ENCODE data around the gene MORF4L1. TPM values are rescaled to one million over a fixed set of nuclear protein-coding genes. Genes with fewer than 3 reads are reported as not detected.
A peak's percentile ranks its signal among the peaks of the same experiment; 100 is the strongest.

MORF4L1 gene
- total RNA-seq, 2 donors from 2014 or later: 151 to 304 TPM

- no peaks in the 10 kb centered on the region for H3K27me3 ChIP-seq (replicated peaks; ENCODE audit: insufficient read depth)
- H3K4me1 ChIP-seq (replicated peaks): peaks cover 2% of the 10 kb centered on the region
- H3K4me3 ChIP-seq: no peak overlapping the region
- TF ChIP-seq CTCF (IDR thresholded peaks at IDR 0.05): peak; percentile 55 to 92 (median 76)
- peak; percentile 33 for TF ChIP-seq POLR2A (IDR thresholded peaks at IDR 0.05)
- TF ChIP-seq POLR2AphosphoS5 (IDR thresholded peaks at IDR 0.05): peak; percentile 68
- no peaks in the 10 kb centered on the region for H3K9me3 ChIP-seq
- peak overlapping the region; percentile 74 to 81 for H3K27ac ChIP-seq
- intact Hi-C loops (cut with DNase I): loop anchor here (5.0 to 10.0 kb wide), 2 partner anchors 33 to 271 kb away; partner anchors contain the start of gene CTSH
- DNase-seq (ENCODE audit: low spot score): peak; percentile 57
- 9% methylated on average over 13 of the region's 13 CpGs for WGBS
- no peaks in the 10 kb centered on the region for H3K36me3 ChIP-seq
Observed at GRCh38 chr15:78914027-78914764, 41.5 kb downstream of the MORF4L1 start.

GRCh38 chr15:78915341-78916087, 42.8 kb downstream of the MORF4L1 start:
- H3K27me3 ChIP-seq (replicated peaks; ENCODE audit: insufficient read depth): no peaks in the 10 kb centered on the region
- intact Hi-C loops (cut with DNase I): loop anchor here (10.0 kb wide), 1 partner anchor 269 kb away; no protein-coding TSS in a partner anchor
- DNase-seq (ENCODE audit: low spot score): peak; percentile 82
- peak overlapping the region; percentile 74 to 81 for H3K27ac ChIP-seq
- WGBS: 21% methylated on average over 12 of the region's 12 CpGs
- peaks cover 2% of the 10 kb centered on the region for H3K4me1 ChIP-seq (replicated peaks)
- H3K4me3 ChIP-seq: no peak overlapping the region
- no peaks in the 10 kb centered on the region for H3K9me3 ChIP-seq
- TF ChIP-seq CTCF (IDR thresholded peaks at IDR 0.05) (peak in 1 of 4 experiments; percentile 7), POLR2A (IDR thresholded peaks at IDR 0.05) (peak; percentile 23), POLR2AphosphoS5 (IDR thresholded peaks at IDR 0.05) (peak; percentile 89)
- H3K36me3 ChIP-seq: no peaks in the 10 kb centered on the region

- no peak overlapping the region for H3K4me3 ChIP-seq
- TF ChIP-seq POLR2A (IDR thresholded peaks at IDR 0.05) (no peak), POLR2AphosphoS5 (IDR thresholded peaks at IDR 0.05) (no peak), CTCF (IDR thresholded peaks at IDR 0.05) (no peak)
- no peaks in the 10 kb centered on the region for H3K9me3 ChIP-seq
- H3K36me3 ChIP-seq: no peaks in the 10 kb centered on the region
- peak overlapping the region; percentile 74 to 81 for H3K27ac ChIP-seq
- intact Hi-C loops (cut with DNase I): loop anchor here (10.0 kb wide), 1 partner anchor 269 kb away; no protein-coding TSS in a partner anchor
- 31% methylated on average over 4 of the region's 4 CpGs for WGBS
- no peak for DNase-seq (ENCODE audit: low spot score)
- no peaks in the 10 kb centered on the region for H3K4me1 ChIP-seq (replicated peaks)
- H3K27me3 ChIP-seq (replicated peaks; ENCODE audit: insufficient read depth): no peaks in the 10 kb centered on the region
Observed at GRCh38 chr15:78916088-78916487, 43.4 kb downstream of the MORF4L1 start.

DNA sequence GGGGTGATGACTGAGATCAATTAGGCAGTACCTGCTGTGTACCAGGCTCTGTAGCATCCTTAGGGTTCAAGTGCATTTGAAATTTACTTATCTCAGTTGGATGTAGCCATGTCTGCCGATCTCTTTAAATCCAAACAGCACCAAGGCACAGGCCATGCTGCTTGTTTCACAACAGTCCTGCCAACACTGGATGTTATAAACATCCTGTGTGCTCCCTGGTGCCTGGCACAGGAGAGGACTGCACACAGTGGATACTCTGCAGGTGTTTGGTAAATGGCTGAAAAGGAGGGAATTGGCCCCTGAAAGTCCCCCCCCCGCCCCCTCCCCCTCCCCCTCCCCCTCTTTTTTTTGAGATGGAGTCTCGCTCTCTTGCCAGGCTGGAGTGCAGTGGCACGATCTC, 45.2 kb downstream of the MORF4L1 start:
- 78% methylated on average over 3 of the region's 4 CpGs for WGBS
- H3K27me3 ChIP-seq (replicated peaks; ENCODE audit: insufficient read depth): no peaks in the 10 kb centered on the region
- no peaks in the 10 kb centered on the region for H3K36me3 ChIP-seq
- no peak for TF ChIP-seq POLR2AphosphoS5 (IDR thresholded peaks at IDR 0.05)
- no peaks in the 10 kb centered on the region for H3K4me1 ChIP-seq (replicated peaks)
- no peaks in the 10 kb centered on the region for H3K9me3 ChIP-seq
- DNase-seq (ENCODE audit: low spot score): no peak
- intact Hi-C loops (cut with DNase I): loop anchor here (10.0 kb wide), 1 partner anchor 267 kb away; no protein-coding TSS in a partner anchor
- H3K4me3 ChIP-seq: no peak overlapping the region
- H3K27ac ChIP-seq: no peak overlapping the region

DNA sequence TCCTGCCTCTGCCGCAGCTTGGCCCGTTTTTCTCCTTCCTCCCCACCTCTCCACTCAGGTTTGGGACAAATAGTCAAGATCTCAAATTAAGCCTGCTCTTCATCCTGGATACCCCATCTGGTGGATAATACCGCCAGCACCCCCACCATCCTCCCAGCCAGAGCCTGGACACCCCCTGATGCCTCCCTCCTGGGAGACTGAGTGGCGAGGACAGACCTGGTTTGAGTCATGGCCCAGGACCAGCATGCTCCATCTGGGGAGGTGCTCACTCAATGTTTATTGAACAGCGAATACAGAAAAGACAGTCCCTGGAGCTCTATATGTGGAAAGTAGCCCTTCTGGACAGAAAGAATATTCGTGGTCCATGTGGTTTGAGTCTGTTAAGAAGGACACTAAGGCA, 48.8 kb downstream of the MORF4L1 start:
- Histone ChIP-seq H3K27ac (no peak overlapping the region), H3K4me1 (replicated peaks) (no peaks in the 10 kb centered on the region), H3K27me3 (replicated peaks; ENCODE audit: insufficient read depth) (no peaks in the 10 kb centered on the region), H3K4me3 (no peak overlapping the region), H3K36me3 (no peaks in the 10 kb centered on the region), H3K9me3 (no peaks in the 10 kb centered on the region)
- DNase-seq (ENCODE audit: low spot score): no peak
- intact Hi-C loops (cut with DNase I): no loop called here
- 82% methylated on average over 6 of the region's 6 CpGs for WGBS
- TF ChIP-seq POLR2AphosphoS5 (IDR thresholded peaks at IDR 0.05): no peak
- TF ChIP-seq POLR2A (IDR thresholded peaks at IDR 0.05): no peak
- TF ChIP-seq CTCF (IDR thresholded peaks at IDR 0.05): no peak

All from prostate gland (tissue), 2 donors.